Neutrophil (primary cell): ENCODE measurements around the gene ST6GALNAC4.

Experiments
- H3K27ac ChIP-seq: fragments of 200-600 bp; sonication (generic); 2 replicates; pipeline ENCODE4 v1.5.1; 2016; ENCODE audit warnings: mild to moderate bottlenecking, moderate library complexity
- H3K27me3 ChIP-seq: fragments of 200-600 bp; sonication (generic); 2 replicates; pipeline ENCODE4 v1.6.0; 2016; ENCODE audit warnings: mild to moderate bottlenecking
- H3K36me3 ChIP-seq: fragments of 200-600 bp; sonication (generic); 2 replicates; pipeline ENCODE4 v1.5.1; 2017
- H3K4me1 ChIP-seq, 2 experiments: fragments of 200-600 bp in 1 of 2; sonication (generic) in 1 of 2; 1 replicate in 1 of 2; 2 replicates in 1 of 2; pipeline versions ENCODE4 v1.5.1 to v1.6.1; 2013 to 2016; ENCODE audit warnings: low read depth in 1 of 2, low read length in 1 of 2, mild to moderate bottlenecking in 1 of 2, moderate library complexity in 1 of 2; ENCODE audit not compliant: control insufficient read depth in 1 of 2, insufficient read depth in 1 of 2
- H3K4me3 ChIP-seq, 2 experiments: fragments of 200-600 bp in 1 of 2; sonication (generic) in 1 of 2; 1 replicate in 1 of 2; 2 replicates in 1 of 2; pipeline ENCODE4 v1.5.1; 2013 to 2016; ENCODE audit warnings: low read depth in 1 of 2, low read length in 1 of 2, mild to moderate bottlenecking in 1 of 2, moderate library complexity in 1 of 2
- H3K9me3 ChIP-seq: fragments of 200-600 bp; sonication (generic); 2 replicates; pipeline ENCODE4 v1.5.1; 2016
- TF ChIP-seq, protein P1 (sequence below): fragments of 200-600 bp; sonication (generic); IDR thresholded peaks from 2 replicates; pipeline ENCODE4 v1.5.1; 2016; ENCODE audit warnings: antibody characterized with exemption

ST6GALNAC4 gene

DNA sequence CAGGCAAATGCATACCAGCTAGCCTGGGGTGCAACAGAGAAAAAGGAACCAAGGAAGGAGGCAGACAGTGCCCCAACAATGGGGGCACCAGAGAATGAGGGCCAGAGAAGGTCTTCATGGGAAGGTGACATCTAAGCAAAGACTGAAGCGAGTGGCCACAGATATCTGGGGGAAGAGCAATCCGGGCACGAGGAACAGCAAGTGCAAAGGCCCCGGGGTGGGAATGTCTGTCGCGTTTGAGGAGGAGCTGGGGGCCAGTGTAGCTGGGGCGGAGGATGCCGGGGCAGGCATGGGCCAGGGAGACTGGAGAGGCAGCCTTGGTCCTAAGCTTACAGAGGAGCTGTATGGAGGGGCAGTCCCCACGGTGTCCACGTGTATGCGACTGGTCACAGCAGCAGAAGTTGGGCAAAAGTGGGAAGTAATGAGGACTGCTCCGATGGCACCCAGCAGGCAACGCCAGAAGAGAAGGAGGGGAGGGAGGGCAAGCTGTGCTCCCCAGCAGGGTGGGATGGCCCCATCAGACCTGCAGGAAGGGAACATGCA lies 44.8 kb upstream of the ST6GALNAC4 start:
- Histone ChIP-seq H3K9me3 (no peaks in the 10 kb centered on the region), H3K27ac (no peak overlapping the region), H3K4me1 (peaks cover 6% of the 10 kb centered on the region in 2 experiments), H3K4me3 (no peak overlapping the region), H3K27me3 (peaks cover 4% of the 10 kb centered on the region), H3K36me3 (no peaks in the 10 kb centered on the region)
- TF ChIP-seq, protein P1, sequence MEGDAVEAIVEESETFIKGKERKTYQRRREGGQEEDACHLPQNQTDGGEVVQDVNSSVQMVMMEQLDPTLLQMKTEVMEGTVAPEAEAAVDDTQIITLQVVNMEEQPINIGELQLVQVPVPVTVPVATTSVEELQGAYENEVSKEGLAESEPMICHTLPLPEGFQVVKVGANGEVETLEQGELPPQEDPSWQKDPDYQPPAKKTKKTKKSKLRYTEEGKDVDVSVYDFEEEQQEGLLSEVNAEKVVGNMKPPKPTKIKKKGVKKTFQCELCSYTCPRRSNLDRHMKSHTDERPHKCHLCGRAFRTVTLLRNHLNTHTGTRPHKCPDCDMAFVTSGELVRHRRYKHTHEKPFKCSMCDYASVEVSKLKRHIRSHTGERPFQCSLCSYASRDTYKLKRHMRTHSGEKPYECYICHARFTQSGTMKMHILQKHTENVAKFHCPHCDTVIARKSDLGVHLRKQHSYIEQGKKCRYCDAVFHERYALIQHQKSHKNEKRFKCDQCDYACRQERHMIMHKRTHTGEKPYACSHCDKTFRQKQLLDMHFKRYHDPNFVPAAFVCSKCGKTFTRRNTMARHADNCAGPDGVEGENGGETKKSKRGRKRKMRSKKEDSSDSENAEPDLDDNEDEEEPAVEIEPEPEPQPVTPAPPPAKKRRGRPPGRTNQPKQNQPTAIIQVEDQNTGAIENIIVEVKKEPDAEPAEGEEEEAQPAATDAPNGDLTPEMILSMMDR, result no peak

GRCh38 chr9:127961155-127961490 lies 44.3 kb upstream of the ST6GALNAC4 start:
- TF ChIP-seq, protein P1, result no peak
- Histone ChIP-seq H3K4me1 (peaks cover 6% of the 10 kb centered on the region in 2 experiments), H3K27me3 (no peaks in the 10 kb centered on the region), H3K27ac (no peak overlapping the region), H3K4me3 (no peak overlapping the region), H3K9me3 (no peaks in the 10 kb centered on the region), H3K36me3 (no peaks in the 10 kb centered on the region)

DNA sequence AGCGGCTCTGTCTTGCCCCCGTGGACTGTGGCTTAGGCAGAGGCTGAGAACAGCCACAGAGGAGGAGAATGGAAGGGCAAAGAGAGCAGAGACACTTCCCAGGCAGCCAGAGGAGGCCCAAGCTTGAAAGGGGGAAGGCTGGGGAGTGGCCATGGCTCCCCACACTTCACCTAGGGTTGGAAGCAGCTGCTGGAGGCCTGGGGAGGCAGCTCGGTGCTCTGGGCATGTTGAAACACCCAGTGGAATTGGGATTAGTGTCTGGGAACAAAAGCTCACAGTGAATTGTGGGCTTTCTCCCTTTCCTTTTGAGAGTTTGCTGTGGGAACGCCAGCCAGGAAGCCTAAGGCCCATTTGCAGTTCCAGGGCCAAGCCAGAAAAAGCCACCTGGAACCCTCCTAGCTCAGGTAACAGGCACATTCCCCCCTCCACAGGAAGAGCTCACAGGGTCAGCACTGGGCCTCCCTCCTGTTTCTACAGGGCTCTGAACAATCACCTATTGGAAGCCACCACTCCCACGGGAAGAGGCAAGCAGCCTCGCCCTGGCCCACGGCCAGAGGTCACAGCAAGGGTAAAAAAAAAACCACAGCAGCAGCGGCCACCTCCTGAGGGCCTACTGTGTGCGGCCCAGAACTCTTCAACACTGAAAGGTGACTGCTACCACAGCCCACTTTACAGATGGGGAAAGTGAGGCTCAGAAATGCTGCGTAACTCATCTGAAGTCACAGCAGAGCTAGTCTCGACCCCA lies 43.7 kb upstream of the ST6GALNAC4 start:
- no peaks in the 10 kb centered on the region for H3K9me3 ChIP-seq
- TF ChIP-seq, protein P1, result no peak
- H3K27me3 ChIP-seq, result no peaks in the 10 kb centered on the region
- H3K4me1 ChIP-seq, result peaks cover 3 to 4% of the 10 kb centered on the region in 2 experiments
- no peak overlapping the region for H3K4me3 ChIP-seq
- H3K36me3 ChIP-seq, result no peaks in the 10 kb centered on the region
- H3K27ac ChIP-seq, result no peak overlapping the region

DNA sequence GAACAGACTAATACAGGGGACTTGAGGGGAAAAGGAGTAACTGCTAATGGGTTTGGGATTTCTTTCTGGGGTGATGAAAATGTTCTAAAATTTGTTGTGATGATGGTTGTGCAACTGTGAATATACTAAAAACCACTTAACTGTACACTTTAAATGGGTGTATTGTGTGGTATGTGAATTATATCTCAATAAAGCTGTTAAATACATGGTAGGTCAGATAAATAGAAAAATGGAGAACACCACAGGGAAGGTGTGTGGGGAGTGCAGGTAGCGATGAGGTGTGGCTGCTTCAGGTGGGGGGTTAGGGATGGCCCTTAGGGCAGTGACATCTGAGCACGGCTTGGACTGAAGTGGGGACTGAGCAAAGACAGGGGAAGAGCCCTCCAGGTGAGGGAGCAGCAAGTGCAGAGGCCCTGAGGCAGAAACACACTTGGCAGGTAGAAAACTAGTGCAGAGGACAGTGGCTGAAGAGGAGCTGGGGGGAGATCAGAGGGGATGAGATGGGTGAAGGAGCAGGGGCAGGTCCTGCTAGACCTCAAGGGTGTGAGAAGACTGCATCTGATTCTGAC lies 43.1 kb upstream of the ST6GALNAC4 start:
- no peak overlapping the region for H3K4me3 ChIP-seq

DNA sequence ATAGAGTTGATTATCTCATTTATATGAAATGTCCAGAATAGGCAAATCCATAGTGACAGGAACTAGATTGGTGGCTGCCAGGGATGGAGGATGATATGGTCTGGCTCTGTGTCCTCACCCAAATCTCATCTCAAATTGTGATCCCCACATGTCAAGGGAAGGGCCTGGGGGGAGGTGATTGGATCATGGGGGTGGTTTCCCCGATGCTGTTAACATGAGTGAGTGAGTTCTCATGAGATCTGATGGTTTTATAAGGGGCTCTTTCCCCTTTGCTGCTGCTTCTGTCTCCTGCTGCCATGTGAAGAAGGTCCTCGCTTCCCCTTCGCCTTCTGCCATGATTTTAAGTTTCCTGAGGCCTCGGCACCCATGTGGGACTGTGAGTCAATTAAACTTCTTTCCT lies 42.6 kb upstream of the ST6GALNAC4 start:
- H3K4me1 ChIP-seq, result no peaks in the 10 kb centered on the region
- no peak overlapping the region for H3K4me3 ChIP-seq
- no peak overlapping the region for H3K27ac ChIP-seq
- H3K9me3 ChIP-seq, result no peaks in the 10 kb centered on the region
- H3K27me3 ChIP-seq, result no peaks in the 10 kb centered on the region
- TF ChIP-seq, protein P1, result no peak
- no peaks in the 10 kb centered on the region for H3K36me3 ChIP-seq

More for the DNA sequence above, 43.1 kb upstream of the ST6GALNAC4 start:
- H3K27ac ChIP-seq, result no peak overlapping the region
- TF ChIP-seq, protein P1, result no peak
- H3K36me3 ChIP-seq, result no peaks in the 10 kb centered on the region
- H3K27me3 ChIP-seq, result no peaks in the 10 kb centered on the region
- no peaks in the 10 kb centered on the region for H3K9me3 ChIP-seq
- no peaks in the 10 kb centered on the region for H3K4me1 ChIP-seq
